Mammary epithelial cell (primary cell): ENCODE results near the gene SCAI.

Experiments
- CTCF ChIP-seq, 2 donors: IDR thresholded peaks in 1 of 2; conservative IDR thresholded peaks in 1 of 2; 2 replicates each; pipeline ENCODE4 v1.5.1; 2011 to 2012; ENCODE audit warnings: inconsistent platforms in 2 of 2, low read length in 2 of 2, mild to moderate bottlenecking in 2 of 2, control low read depth in 1 of 2, low read depth in 1 of 2; ENCODE audit not compliant: insufficient read depth in 1 of 2; ENCODE audit errors: extremely low read depth in 1 of 2
- EZH2 ChIP-seq: IDR thresholded peaks from 2 replicates; pipeline ENCODE4 v1.6.1; 2012; ENCODE audit warnings: low read length, inconsistent platforms, borderline replicate concordance

GRCh38 chr9:125143377-125144090, at the start of gene SCAI:
- TF ChIP-seq CTCF (conservative IDR thresholded peaks at IDR 0.05 in 1 of 2, IDR thresholded peaks at IDR 0.05 in 1 of 2; ENCODE audit: extremely low read depth in 1 of 2, insufficient read depth in 1 of 2, low read depth in 1 of 2, low read length in 2 of 2) (peak; percentile 83 to 98), EZH2 (no peak)
